ENCODE data around the gene SPCS1. TPM values are rescaled to one million over a fixed set of nuclear protein-coding genes. Genes with fewer than 3 reads are reported as not detected.

The SPCS1 gene
- total and polyA plus RNA-seq, 9 of the 15 experiments (the other 6 are each of a cell fraction or from before 2014, with no cell fraction given), result 73.9 to 567 (median 127) TPM

DNA sequence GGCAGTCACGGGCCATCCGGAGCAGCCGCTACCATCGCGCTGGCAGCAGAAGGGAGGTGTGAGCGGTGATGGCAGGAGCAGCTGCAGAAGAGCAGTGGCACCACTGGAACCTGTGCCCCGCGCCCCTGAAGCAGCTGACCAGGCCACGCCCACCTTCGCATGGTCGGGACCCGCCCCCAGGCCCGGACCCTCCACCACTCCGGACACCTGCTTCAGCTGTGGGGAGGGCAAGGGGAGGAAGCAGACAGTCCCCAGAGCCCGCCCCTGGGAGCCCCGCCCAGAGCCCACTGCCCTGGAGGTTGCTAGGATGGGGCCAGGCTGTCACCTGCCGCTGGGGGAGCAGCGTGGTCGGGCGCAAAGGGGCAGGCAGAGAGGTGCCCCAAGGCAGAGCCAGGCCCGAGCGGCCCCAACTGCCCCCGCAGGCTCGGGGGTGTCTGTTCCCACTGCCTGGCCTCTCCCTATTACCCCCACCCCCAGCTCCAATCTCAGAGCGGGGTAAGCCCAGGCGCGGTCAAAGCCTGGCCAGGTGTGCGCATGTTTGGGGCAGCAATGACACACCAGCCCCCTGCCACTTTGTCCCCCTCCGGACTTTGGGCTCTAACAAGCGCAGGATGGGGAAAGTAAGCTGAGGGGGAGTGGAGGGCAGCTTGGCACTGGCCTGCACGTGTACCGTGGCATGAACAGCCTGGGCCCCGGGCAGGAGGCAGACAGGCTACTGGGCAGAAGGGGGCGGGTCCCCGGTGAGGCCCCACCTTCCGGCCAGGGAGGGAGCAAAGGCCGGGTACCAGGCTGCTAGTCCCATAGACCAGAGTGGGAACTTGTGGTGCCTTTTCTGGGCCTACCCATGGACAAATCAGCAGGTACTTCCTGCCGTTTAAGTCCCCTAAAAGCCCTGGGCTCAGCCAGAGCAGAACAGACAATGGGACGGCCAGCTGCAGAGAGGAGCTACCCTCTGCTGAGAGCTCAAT, 8.7 kb downstream of the SPCS1 start:
- H3K36me3 ChIP-seq (ENCODE audit: control insufficient read depth, insufficient read depth, low read length), result peaks cover 3% of the 10 kb centered on the region; the same call in 1 of the 3 replicates
- POLR2A ChIA-PET, result interaction anchor here (0.6 kb wide), 1 partner anchor 291 kb away, joined by 3 read pairs; no protein-coding TSS in a partner anchor
- no peaks in the 10 kb centered on the region; a peak in 1 of 5 replicates for H3K4me1 ChIP-seq (replicated peaks in 1 of 2; ENCODE audit: control insufficient read depth in 2 of 2, insufficient read depth in 2 of 2, low read length in 2 of 2)
- BruUV-seq (replicated peaks), result no TSS peak
- intact Hi-C loops (cut with micrococcal nuclease), result no loop called here
- no peaks in the 10 kb centered on the region for H3K9me3 ChIP-seq (replicated peaks; ENCODE audit: control insufficient read depth, insufficient read depth, low read depth, low read length)
- TF ChIP-seq ZNF75A (CRISPR knock-in tag; IDR thresholded peaks at IDR 0.05) (no peak), CREB1 (IDR thresholded peaks at IDR 0.05) (no peak), CREB1 (CRISPR knock-in tag; IDR thresholded peaks at IDR 0.05) (no peak), EHMT2 (IDR thresholded peaks at IDR 0.05) (no peak), BACH1 (tag; IDR thresholded peaks at IDR 0.05) (no peak), NR3C1 (CRISPR knock-in tag; IDR thresholded peaks at IDR 0.05) (no peak), CHCHD3 (CRISPR knock-in tag; IDR thresholded peaks at IDR 0.05) (no peak), KLF13 (tag; IDR thresholded peaks at IDR 0.05; ENCODE audit: borderline replicate concordance, low read depth) (no peak), OTX1 (CRISPR knock-in tag; IDR thresholded peaks at IDR 0.05) (no peak), XRCC4 (IDR thresholded peaks at IDR 0.05; ENCODE audit: extremely low read depth, insufficient read depth, insufficient read length) (no peak)
- TF ChIP-seq, protein P1, sequence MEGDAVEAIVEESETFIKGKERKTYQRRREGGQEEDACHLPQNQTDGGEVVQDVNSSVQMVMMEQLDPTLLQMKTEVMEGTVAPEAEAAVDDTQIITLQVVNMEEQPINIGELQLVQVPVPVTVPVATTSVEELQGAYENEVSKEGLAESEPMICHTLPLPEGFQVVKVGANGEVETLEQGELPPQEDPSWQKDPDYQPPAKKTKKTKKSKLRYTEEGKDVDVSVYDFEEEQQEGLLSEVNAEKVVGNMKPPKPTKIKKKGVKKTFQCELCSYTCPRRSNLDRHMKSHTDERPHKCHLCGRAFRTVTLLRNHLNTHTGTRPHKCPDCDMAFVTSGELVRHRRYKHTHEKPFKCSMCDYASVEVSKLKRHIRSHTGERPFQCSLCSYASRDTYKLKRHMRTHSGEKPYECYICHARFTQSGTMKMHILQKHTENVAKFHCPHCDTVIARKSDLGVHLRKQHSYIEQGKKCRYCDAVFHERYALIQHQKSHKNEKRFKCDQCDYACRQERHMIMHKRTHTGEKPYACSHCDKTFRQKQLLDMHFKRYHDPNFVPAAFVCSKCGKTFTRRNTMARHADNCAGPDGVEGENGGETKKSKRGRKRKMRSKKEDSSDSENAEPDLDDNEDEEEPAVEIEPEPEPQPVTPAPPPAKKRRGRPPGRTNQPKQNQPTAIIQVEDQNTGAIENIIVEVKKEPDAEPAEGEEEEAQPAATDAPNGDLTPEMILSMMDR (IDR thresholded peaks at IDR 0.05 in 2 of 3, conservative IDR thresholded peaks at IDR 0.05 in 1 of 3; ENCODE audit: insufficient read depth in 2 of 3, low read depth in 1 of 3, low read length in 3 of 3), result no peak
- TF ChIP-seq, protein P2, sequence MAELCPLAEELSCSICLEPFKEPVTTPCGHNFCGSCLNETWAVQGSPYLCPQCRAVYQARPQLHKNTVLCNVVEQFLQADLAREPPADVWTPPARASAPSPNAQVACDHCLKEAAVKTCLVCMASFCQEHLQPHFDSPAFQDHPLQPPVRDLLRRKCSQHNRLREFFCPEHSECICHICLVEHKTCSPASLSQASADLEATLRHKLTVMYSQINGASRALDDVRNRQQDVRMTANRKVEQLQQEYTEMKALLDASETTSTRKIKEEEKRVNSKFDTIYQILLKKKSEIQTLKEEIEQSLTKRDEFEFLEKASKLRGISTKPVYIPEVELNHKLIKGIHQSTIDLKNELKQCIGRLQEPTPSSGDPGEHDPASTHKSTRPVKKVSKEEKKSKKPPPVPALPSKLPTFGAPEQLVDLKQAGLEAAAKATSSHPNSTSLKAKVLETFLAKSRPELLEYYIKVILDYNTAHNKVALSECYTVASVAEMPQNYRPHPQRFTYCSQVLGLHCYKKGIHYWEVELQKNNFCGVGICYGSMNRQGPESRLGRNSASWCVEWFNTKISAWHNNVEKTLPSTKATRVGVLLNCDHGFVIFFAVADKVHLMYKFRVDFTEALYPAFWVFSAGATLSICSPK (IDR thresholded peaks at IDR 0.05; ENCODE audit: borderline replicate concordance), result no peak
- no peaks in the 10 kb centered on the region for H4K20me1 ChIP-seq (replicated peaks; ENCODE audit: control insufficient read depth, insufficient read depth, low read length)
- CTCF ChIA-PET (ENCODE audit: low intra/inter-chr PET ratio), result no interaction called here
- H3K4me2 ChIP-seq (ENCODE audit: insufficient read depth, low read length), result no peak overlapping the region
- no peaks in the 10 kb centered on the region for H3K27me3 ChIP-seq (ENCODE audit: control insufficient read depth in 2 of 2, insufficient read depth in 2 of 2, low read length in 2 of 2)
- 88% methylated on average over 21 of the region's 39 CpGs for WGBS (ENCODE audit: insufficient coverage, low coverage, missing lambda C conversion rate)
- H2AFZ ChIP-seq (ENCODE audit: low read depth, low read length), result no peak overlapping the region
- H3K9ac ChIP-seq (ENCODE audit: insufficient read depth in 1 of 2, low read depth in 2 of 2, low read length in 2 of 2), result no peak overlapping the region
- FAIRE-seq (no peak), DNase-seq (ENCODE audit: extremely low read depth in 1 of 4, low spot score in 3 of 4) (no peak), ATAC-seq (no peak)
- in situ Hi-C loops (cut with MboI), result no loop called here
- no peaks in the 10 kb centered on the region for H3K79me2 ChIP-seq (ENCODE audit: control insufficient read depth, insufficient read depth, low read length)
- no peaks in the 10 kb centered on the region for H3K9me1 ChIP-seq (ENCODE audit: control insufficient read depth, insufficient read depth, low read length)
- H3K27ac ChIP-seq (ENCODE audit: extremely low read depth, low read depth, low read length), result no peak overlapping the region
- no peak overlapping the region for H3K4me3 ChIP-seq

Measured in K562 (cell line).